ENCODE measurements around the gene CLASP1.
"Not testable (repeated sequence)": the region's sequence is repeated elsewhere in the genome, so short reads cannot be mapped to it uniquely, and the experiment has no call there.

Gene CLASP1

GRCh38 chr2:121662656-121663055 lies 13.4 kb upstream of the CLASP1 start:
- Histone ChIP-seq H3K4me3 (IDR thresholded peaks at IDR 0.05; ENCODE audit: insufficient read depth, low read depth, low read length) (no peak overlapping the region), H4K20me1 (ENCODE audit: insufficient read depth) (no peaks in the 10 kb centered on the region), H3K9ac (no peak overlapping the region), H3K36me3 (ENCODE audit: insufficient read depth) (no peaks in the 10 kb centered on the region), H3K27me3 (ENCODE audit: insufficient read depth, low read depth) (no peaks in the 10 kb centered on the region), H3K4me1 (ENCODE audit: low read depth, poor library complexity, severe bottlenecking) (no peaks in the 10 kb centered on the region), H3K27ac (no peak overlapping the region), H3K4me2 (no peak overlapping the region), H3K79me2 (ENCODE audit: insufficient read depth, low read depth) (no peaks in the 10 kb centered on the region), H2AFZ (ENCODE audit: low read depth) (no peak overlapping the region)
- TF ChIP-seq CTCF (conservative IDR thresholded peaks at IDR 0.05; ENCODE audit: low read depth, low read length): no peak

- Histone ChIP-seq H3K79me2 (ENCODE audit: insufficient read depth, low read depth) (no peaks in the 10 kb centered on the region), H4K20me1 (ENCODE audit: insufficient read depth) (no peaks in the 10 kb centered on the region), H3K4me1 (ENCODE audit: low read depth, poor library complexity, severe bottlenecking) (no peaks in the 10 kb centered on the region), H3K27ac (no peak overlapping the region), H3K4me2 (no peak overlapping the region), H3K9ac (no peak overlapping the region), H2AFZ (ENCODE audit: low read depth) (no peak overlapping the region), H3K27me3 (ENCODE audit: insufficient read depth, low read depth) (no peaks in the 10 kb centered on the region), H3K36me3 (ENCODE audit: insufficient read depth) (no peaks in the 10 kb centered on the region), H3K4me3 (IDR thresholded peaks at IDR 0.05; ENCODE audit: insufficient read depth, low read depth, low read length) (no peak overlapping the region)
- no peak for TF ChIP-seq CTCF (conservative IDR thresholded peaks at IDR 0.05; ENCODE audit: low read depth, low read length)
These were observed 10.7 kb upstream of the CLASP1 start for GRCh38 chr2:121659933-121660332.

GRCh38 chr2:121658393-121658792 lies 9.1 kb upstream of the CLASP1 start:
- H3K79me2 ChIP-seq (ENCODE audit: insufficient read depth, low read depth); H3K27ac ChIP-seq; H3K9ac ChIP-seq; H3K36me3 ChIP-seq (ENCODE audit: insufficient read depth); H2AFZ ChIP-seq (ENCODE audit: low read depth); H3K27me3 ChIP-seq (ENCODE audit: insufficient read depth, low read depth); H3K4me2 ChIP-seq; H3K4me1 ChIP-seq (ENCODE audit: low read depth, poor library complexity, severe bottlenecking); H3K4me3 ChIP-seq (IDR thresholded peaks at IDR 0.05; ENCODE audit: insufficient read depth, low read depth, low read length); H4K20me1 ChIP-seq (ENCODE audit: insufficient read depth): not testable (repeated sequence)

GRCh38 chr2:121653035-121653434 lies 3.8 kb upstream of the CLASP1 start:
- H3K36me3 ChIP-seq (ENCODE audit: insufficient read depth): no peaks in the 10 kb centered on the region
- peaks cover 19% of the 10 kb centered on the region for H3K79me2 ChIP-seq (ENCODE audit: insufficient read depth, low read depth)
- no peaks in the 10 kb centered on the region for H4K20me1 ChIP-seq (ENCODE audit: insufficient read depth)
- H3K27ac ChIP-seq: no peak overlapping the region
- no peaks in the 10 kb centered on the region for H3K27me3 ChIP-seq (ENCODE audit: insufficient read depth, low read depth)
- TF ChIP-seq CTCF (conservative IDR thresholded peaks at IDR 0.05; ENCODE audit: low read depth, low read length): no peak
- H3K4me3 ChIP-seq (IDR thresholded peaks at IDR 0.05; ENCODE audit: insufficient read depth, low read depth, low read length): no peak overlapping the region
- H3K4me1 ChIP-seq (ENCODE audit: low read depth, poor library complexity, severe bottlenecking): peaks cover 8% of the 10 kb centered on the region
- H3K4me2 ChIP-seq: no peak overlapping the region
- no peak overlapping the region for H3K9ac ChIP-seq
- no peak overlapping the region for H2AFZ ChIP-seq (ENCODE audit: low read depth)

- Histone ChIP-seq H3K79me2 (ENCODE audit: insufficient read depth, low read depth) (peaks cover 46% of the 10 kb centered on the region), H4K20me1 (ENCODE audit: insufficient read depth) (no peaks in the 10 kb centered on the region), H3K4me3 (IDR thresholded peaks at IDR 0.05; ENCODE audit: insufficient read depth, low read depth, low read length) (peak overlapping the region; percentile 39), H2AFZ (ENCODE audit: low read depth) (peak overlapping the region; percentile 85), H3K27me3 (ENCODE audit: insufficient read depth, low read depth) (no peaks in the 10 kb centered on the region), H3K27ac (peak overlapping the region; percentile 92), H3K4me2 (peak overlapping the region; percentile 71), H3K36me3 (ENCODE audit: insufficient read depth) (no peaks in the 10 kb centered on the region), H3K4me1 (ENCODE audit: low read depth, poor library complexity, severe bottlenecking) (peaks cover 22% of the 10 kb centered on the region), H3K9ac (peak overlapping the region; percentile 84)
- no peak for TF ChIP-seq CTCF (conservative IDR thresholded peaks at IDR 0.05; ENCODE audit: low read depth, low read length)
These were observed 1.2 kb upstream of the CLASP1 start for GRCh38 chr2:121650315-121650930.

Measured in KMS-11 (cell line).